DMS79 treated with DMSO at 0.1 percent for 48 hours (cell line): ENCODE data around the gene IPO13.

Source experiments
- DNase-seq: peaks from one replicate; lab custom pipeline; 2025; lab: John Stamatoyannopoulos, UW

Gene IPO13

GRCh38 chr1:43930168-43930948 is 16.4 kb upstream of the IPO13 start:
- DNase-seq: no peak

- no peak for DNase-seq
These were observed 15.8 kb upstream of the IPO13 start for GRCh38 chr1:43930949-43931275.

DNA sequence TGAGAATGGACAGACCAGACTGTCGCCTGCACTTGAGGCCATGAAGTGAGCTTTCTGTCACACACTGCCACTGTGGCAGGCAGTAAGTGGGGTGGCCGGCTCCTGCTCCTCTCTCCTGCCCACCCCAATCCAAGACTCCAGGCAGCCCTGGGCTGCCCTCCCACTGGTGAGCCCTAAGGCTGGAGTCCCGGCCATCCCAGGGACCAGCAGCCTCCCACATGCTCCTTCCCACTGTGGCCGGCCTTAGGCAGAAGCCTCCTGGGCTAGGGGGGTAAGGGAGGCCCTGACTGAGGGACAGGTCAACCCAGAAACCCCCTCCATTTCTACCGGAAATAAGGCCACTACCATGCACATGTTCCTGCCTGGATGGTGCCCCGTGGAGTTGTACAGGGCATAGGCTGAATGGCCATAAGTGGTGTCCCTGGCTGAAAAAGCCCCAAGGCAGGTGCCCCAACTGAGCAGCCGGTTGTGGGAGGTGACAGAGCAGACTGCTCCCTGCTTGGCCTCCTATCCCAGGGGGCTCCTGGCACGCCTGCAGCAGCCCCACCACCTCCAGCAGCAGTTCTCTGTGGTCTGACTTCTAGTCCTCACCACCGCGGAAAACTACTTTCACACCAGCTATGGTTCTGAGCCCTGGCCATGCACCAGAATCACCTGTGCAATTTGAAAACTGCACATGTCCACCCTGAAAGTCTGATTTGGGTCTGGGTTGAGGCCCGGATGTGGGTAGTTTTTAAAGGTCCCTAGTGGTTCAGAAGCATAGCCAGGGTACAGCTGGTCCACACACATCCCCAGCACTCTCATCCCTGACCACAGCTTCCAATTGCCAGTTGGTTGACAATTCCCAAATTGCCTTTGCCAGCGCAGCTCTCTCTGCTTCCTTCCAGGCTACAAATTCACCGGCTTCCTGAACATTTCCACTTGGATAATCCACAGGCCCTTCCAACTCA is 14.8 kb upstream of the IPO13 start:
- no peak for DNase-seq

- peak; percentile 65 for DNase-seq
These were observed 13.9 kb upstream of the IPO13 start for GRCh38 chr1:43932786-43933385.

GRCh38 chr1:43933386-43934100 is 13.2 kb upstream of the IPO13 start, which contains the start of gene ARTN:
Gene ARTN (plus strand): TSS chr1:43933801. CDS start chr1:43935657, 1,856 bp downstream.
- peak; percentile 76 for DNase-seq

DNA sequence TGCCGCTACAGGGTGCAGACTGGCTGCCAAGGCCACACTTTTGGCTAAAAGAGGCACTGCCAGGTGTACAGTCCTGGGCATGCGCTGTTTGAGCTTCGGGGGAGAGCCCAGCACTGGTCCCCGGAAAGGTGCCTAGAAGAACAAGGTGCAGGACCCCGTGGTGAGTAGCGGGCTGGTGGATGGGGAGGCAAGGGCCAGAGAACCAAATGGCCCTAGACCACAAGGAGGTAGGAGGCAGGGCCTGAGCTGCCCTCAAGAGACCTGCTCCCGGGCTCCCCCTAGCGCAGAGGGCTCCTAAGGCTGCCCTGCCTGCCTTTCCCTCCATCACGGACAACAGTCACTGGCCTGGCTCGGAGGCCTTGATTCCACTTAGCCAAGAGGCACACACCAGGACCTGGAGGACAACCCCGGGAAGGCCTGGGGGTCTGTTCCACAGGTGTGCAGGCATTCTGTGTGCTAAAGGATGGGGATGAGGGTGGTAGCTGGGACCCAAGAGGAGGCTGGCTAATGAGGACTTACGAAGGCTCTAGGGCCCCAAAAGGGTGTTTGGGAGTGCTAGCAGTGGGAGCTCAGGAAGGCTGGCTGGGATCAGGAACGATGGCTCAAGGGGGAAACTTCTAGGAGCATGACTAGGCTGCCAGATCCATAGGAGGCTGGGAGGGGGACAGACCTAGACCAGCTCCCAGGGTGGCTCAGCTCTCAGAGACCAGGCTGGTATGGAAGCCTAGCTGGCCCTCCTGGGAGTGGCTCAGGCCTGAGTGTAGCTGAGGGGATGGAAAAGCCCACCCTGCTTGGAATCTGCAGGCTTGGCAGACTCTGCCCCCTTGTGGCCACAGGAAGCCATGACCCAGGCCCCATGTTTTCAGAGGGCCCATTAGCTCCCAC is 12.4 kb upstream of the IPO13 start:
- DNase-seq: peak; percentile 72

DNA sequence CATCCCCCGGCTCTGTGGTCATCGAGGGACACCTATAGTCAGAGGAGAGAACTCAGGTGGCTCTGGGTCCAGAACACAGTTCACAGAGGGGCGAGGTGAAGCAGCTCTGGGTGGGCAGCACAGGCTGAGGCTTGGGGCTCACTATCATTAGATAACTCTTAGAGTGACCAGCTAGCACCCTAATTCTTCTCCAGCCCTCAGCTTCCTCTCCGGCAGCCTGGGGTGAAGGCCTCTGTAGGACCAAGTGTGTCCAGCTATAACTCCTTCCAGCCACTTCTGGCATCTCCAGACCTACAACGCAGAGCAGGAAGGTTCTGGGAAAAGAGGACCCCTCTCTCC is 11.8 kb upstream of the IPO13 start:
- no peak for DNase-seq

DNA sequence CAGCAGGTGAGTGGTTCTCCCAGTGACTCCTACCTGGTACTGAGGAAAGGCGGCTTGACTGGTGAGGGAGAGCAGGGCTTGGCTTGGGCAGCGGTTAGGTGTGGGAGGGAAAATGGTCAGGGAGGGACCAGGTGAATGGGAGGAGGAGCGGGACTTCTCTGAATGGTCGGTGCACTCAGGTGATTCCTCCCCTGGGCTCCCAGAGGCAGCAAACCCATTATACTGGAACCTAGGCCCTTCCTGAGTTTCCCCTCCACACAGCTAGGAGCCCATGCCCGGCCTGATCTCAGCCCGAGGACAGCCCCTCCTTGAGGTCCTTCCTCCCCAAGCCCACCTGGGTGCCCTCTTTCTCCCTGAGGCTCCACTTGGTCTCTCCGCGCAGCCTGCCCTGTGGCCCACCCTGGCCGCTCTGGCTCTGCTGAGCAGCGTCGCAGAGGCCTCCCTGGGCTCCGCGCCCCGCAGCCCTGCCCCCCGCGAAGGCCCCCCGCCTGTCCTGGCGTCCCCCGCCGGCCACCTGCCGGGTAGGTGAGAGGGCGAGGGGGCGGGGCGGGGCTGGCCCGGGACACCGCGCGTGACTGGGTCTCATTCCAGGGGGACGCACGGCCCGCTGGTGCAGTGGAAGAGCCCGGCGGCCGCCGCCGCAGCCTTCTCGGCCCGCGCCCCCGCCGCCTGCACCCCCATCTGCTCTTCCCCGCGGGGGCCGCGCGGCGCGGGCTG is 10.9 kb upstream of the IPO13 start:
- peak; percentile 34 for DNase-seq

- DNase-seq: peak; percentile 36
These were observed 10.2 kb upstream of the IPO13 start for GRCh38 chr1:43936431-43937151.

DNA sequence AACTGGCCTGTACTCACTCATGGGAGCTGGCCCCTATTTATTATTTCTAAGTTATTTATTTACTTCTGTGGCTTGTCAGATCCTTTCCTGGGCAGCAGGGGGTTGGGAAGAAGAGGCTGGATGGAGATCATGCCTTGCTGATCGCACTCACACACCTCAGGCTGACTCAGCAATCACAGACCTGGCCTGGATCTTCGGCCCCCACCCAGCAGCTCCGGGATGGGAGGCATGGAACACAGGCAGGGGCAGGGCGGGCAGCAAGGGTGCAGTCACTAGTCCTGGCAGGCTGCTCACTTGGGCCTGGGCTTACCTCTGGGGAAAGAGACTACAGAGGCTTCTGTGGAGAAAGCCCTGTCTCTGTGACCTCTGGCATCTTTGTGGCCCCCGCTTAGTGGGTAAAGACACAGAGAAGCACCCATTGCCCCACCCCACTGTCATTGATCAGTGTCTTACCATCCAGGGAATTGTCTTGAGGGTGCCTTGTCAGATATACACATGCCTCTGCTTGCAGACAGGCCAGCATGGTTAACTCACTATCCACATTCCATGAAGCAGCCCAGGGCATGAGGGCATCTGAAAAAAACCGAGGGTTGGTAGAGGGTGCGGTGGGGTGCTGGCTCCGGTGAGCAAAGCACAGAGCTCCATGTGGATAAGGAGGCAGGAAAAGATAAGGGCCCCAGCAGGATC is 9.4 kb upstream of the IPO13 start:
- no peak for DNase-seq

GRCh38 chr1:43938383-43938782 is 8.4 kb upstream of the IPO13 start:
- no peak for DNase-seq

DNA sequence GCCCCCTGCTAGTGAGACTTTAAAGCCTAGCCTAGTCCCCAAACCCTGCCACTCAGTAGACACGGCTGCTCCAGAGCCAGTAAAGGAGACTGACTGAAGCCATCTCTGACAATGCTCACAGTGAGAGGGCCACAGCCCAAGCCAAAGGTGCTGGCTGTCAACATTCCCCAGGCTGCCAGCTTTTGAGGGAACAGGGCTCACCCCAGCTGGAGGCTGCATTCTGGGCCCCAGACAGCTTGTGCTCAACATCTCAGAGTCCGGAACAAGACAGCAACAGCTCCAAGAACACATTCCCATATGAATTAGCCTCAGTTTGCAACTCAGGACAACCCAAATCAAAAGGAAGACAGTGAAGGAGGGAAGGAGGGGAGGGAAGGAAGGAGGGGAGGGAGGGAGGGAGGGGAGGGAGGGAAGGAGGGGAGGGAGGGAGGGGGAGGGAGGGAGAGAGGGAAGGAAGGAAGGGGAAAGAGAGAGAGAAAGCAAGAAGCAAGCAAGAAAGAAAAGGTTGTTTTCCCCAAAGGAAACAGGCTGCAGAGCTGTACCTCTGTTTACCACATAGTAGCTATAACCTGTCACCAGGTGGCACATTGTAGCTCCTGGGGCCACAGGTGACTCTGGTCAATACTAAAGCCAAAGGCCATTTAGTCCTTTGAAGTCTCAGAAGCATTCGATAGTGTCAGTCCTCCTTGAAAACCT is 7.7 kb upstream of the IPO13 start:
- DNase-seq: no peak

GRCh38 chr1:43942411-43942810 is 4.3 kb upstream of the IPO13 start:
- DNase-seq: no peak

GRCh38 chr1:43944860-43945259 is 1.9 kb upstream of the IPO13 start:
- peak; percentile 7 for DNase-seq

DNA sequence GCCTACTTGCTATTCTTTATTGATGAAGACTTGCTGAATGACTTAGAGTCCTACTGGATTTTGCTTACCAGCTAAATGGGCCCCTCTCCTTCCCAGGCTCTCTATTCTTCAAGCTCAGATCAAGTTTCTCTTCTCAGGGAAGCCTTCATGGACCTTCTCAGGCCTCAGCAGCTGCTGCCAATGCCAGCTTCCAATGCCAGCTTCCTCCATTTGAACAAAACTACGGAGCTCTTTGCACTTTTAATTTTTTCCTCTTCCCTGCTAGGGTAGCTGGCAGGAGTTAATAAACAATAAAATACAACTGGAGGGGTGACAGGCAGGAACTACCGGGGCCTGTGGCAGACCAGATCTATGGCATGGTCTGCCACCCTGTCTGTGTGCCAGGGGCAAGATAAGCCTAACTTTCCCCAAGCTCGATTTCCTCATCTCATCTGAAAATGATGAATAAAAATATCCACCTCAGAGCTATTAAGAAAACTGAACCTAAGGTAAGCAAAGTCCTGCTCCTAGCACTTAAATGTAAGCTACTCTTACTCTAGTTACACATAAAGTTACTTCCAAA is 995 bp upstream of the IPO13 start:
- DNase-seq: peak; percentile 76

GRCh38 chr1:43947061-43947873 is 517 bp downstream of the IPO13 start:
- DNase-seq: no peak

DNA sequence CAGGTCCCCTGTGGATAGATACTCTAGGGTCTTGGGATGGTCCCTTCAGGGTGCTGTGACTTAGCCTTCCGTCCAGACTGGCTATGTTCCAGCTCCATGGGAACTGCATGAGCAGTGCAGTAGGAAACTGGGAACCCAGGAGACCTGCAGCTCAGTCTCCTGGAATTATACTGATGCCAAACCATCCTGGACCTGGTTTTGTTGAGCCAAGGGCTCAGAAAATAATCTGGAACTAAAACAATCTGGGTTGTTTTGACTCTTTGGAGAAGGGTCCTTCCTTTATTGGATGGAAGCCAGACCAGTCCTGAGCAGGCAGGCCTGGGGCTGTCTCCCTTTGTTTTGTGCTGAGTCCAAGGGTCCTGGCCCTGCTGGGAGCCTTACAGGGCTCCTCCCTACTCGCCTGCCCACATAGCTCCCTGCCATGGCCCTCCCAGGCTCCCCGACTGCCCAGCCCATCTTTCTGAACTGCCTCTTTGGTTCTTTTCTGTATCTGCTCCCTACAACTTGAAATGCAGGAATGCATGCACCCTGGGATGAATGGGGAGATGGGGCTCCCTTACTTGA is 1.2 kb downstream of the IPO13 start:
- no peak for DNase-seq
